Stimulated activated naive CD8-positive, alpha-beta T cell treated with anti-CD3 and anti-CD28 coated beads, Interleukin-15, Interleukin-2, amounts not matched to agents 100 ng/mL and 50 ng/mL, for 24 hours (primary cell): ENCODE data around the gene HTR2B.
"Not testable (repeated sequence)": the region's sequence is repeated elsewhere in the genome, so short reads cannot be mapped to it uniquely, and the experiment has no call there.

ENCODE experiments used
- H3K27ac Mint-ChIP-seq: one replicate; pipeline ENCODE4 v1.8.0; 2021; ENCODE audit warnings: mild to moderate bottlenecking, mixed read lengths
- H3K27me3 Mint-ChIP-seq: one replicate; pipeline ENCODE4 v1.8.0; 2021; ENCODE audit warnings: mixed read lengths
- H3K36me3 Mint-ChIP-seq: one replicate; pipeline ENCODE4 v1.8.0; 2021; ENCODE audit warnings: low read depth, mixed read lengths
- H3K4me1 Mint-ChIP-seq: one replicate; pipeline ENCODE4 v1.8.0; 2021; ENCODE audit warnings: low read depth, mixed read lengths
- H3K4me3 Mint-ChIP-seq: one replicate; pipeline ENCODE4 v1.8.0; 2021; ENCODE audit warnings: mild to moderate bottlenecking, mixed read lengths
- H3K9me3 Mint-ChIP-seq: one replicate; pipeline ENCODE4 v1.8.0; 2021; ENCODE audit warnings: mixed read lengths

Gene HTR2B

GRCh38 chr2:231118614-231118942 is 6.3 kb downstream of the HTR2B start:
- Mint-ChIP-seq H3K4me3 (no peak overlapping the region), H3K4me1 (peaks cover 5% of the 10 kb centered on the region), H3K27me3 (no peaks in the 10 kb centered on the region), H3K36me3 (peaks cover 31% of the 10 kb centered on the region), H3K27ac (no peak overlapping the region), H3K9me3 (no peaks in the 10 kb centered on the region)

GRCh38 chr2:231117922-231118613 is 6.8 kb downstream of the HTR2B start:
- H3K36me3 Mint-ChIP-seq = peaks cover 31% of the 10 kb centered on the region
- no peaks in the 10 kb centered on the region for H3K9me3 Mint-ChIP-seq
- no peaks in the 10 kb centered on the region for H3K27me3 Mint-ChIP-seq
- H3K27ac Mint-ChIP-seq = no peak overlapping the region
- H3K4me3 Mint-ChIP-seq = no peak overlapping the region
- H3K4me1 Mint-ChIP-seq = peaks cover under 1% of the 10 kb centered on the region

GRCh38 chr2:231117148-231117547 is 7.7 kb downstream of the HTR2B start:
- H3K4me1 Mint-ChIP-seq = no peaks in the 10 kb centered on the region
- H3K9me3 Mint-ChIP-seq = no peaks in the 10 kb centered on the region
- H3K36me3 Mint-ChIP-seq = peaks cover 37% of the 10 kb centered on the region
- no peaks in the 10 kb centered on the region for H3K27me3 Mint-ChIP-seq
- no peak overlapping the region for H3K4me3 Mint-ChIP-seq
- H3K27ac Mint-ChIP-seq = no peak overlapping the region

GRCh38 chr2:231115651-231116050 is 9.2 kb downstream of the HTR2B start:
- Mint-ChIP-seq H3K4me3 (no peak overlapping the region), H3K27me3 (no peaks in the 10 kb centered on the region), H3K9me3 (no peaks in the 10 kb centered on the region), H3K36me3 (peaks cover 52% of the 10 kb centered on the region), H3K27ac (no peak overlapping the region), H3K4me1 (no peaks in the 10 kb centered on the region)

GRCh38 chr2:231113489-231113888 is 11.4 kb downstream of the HTR2B start:
- Mint-ChIP-seq H3K4me1 (no peaks in the 10 kb centered on the region), H3K36me3 (peaks cover 63% of the 10 kb centered on the region), H3K27ac (no peak overlapping the region)

GRCh38 chr2:231111987-231112386 is 12.9 kb downstream of the HTR2B start:
- H3K4me3 Mint-ChIP-seq = no peak overlapping the region
- peaks cover 75% of the 10 kb centered on the region for H3K36me3 Mint-ChIP-seq
- no peaks in the 10 kb centered on the region for H3K9me3 Mint-ChIP-seq
- H3K27me3 Mint-ChIP-seq = no peaks in the 10 kb centered on the region
- no peak overlapping the region for H3K27ac Mint-ChIP-seq
- H3K4me1 Mint-ChIP-seq = no peaks in the 10 kb centered on the region

More at GRCh38 chr2:231113489-231113888, 11.4 kb downstream of the HTR2B start:
- Mint-ChIP-seq H3K4me3 (no peak overlapping the region), H3K9me3 (no peaks in the 10 kb centered on the region), H3K27me3 (no peaks in the 10 kb centered on the region)

GRCh38 chr2:231110551-231110950 is 14.3 kb downstream of the HTR2B start:
- Mint-ChIP-seq H3K4me3 (no peak overlapping the region), H3K27ac (no peak overlapping the region), H3K4me1 (no peaks in the 10 kb centered on the region), H3K9me3 (no peaks in the 10 kb centered on the region), H3K36me3 (peaks cover 81% of the 10 kb centered on the region), H3K27me3 (no peaks in the 10 kb centered on the region)

- Mint-ChIP-seq H3K4me3 (no peak overlapping the region), H3K9me3 (peaks cover 6% of the 10 kb centered on the region), H3K4me1 (peaks cover 16% of the 10 kb centered on the region), H3K36me3 (peaks cover 69% of the 10 kb centered on the region), H3K27ac (no peak overlapping the region), H3K27me3 (no peaks in the 10 kb centered on the region)
Observed at GRCh38 chr2:231104115-231104713, 20.6 kb downstream of the HTR2B start.

GRCh38 chr2:231102772-231103171 is 22.1 kb downstream of the HTR2B start:
- H3K27me3 Mint-ChIP-seq = no peaks in the 10 kb centered on the region
- no peak overlapping the region for H3K4me3 Mint-ChIP-seq
- peaks cover 18% of the 10 kb centered on the region for H3K9me3 Mint-ChIP-seq
- H3K36me3 Mint-ChIP-seq = peaks cover 70% of the 10 kb centered on the region
- H3K4me1 Mint-ChIP-seq = peaks cover 16% of the 10 kb centered on the region
- no peak overlapping the region for H3K27ac Mint-ChIP-seq

GRCh38 chr2:231100990-231101389 is 23.9 kb downstream of the HTR2B start:
- Mint-ChIP-seq H3K27ac (no peak overlapping the region), H3K4me1 (peaks cover 16% of the 10 kb centered on the region), H3K36me3 (peaks cover 74% of the 10 kb centered on the region), H3K9me3 (peaks cover 30% of the 10 kb centered on the region), H3K4me3 (no peak overlapping the region), H3K27me3 (no peaks in the 10 kb centered on the region)

GRCh38 chr2:231100321-231100720 is 24.5 kb downstream of the HTR2B start:
- not testable (repeated sequence) for H3K27me3 Mint-ChIP-seq, H3K4me3 Mint-ChIP-seq, H3K27ac Mint-ChIP-seq
- Mint-ChIP-seq H3K36me3 (peaks cover 74% of the 10 kb centered on the region), H3K9me3 (peaks cover 30% of the 10 kb centered on the region), H3K4me1 (peaks cover 16% of the 10 kb centered on the region)

GRCh38 chr2:231099918-231100317 is 24.9 kb downstream of the HTR2B start:
- Mint-ChIP-seq H3K36me3 (peaks cover 74% of the 10 kb centered on the region), H3K4me3 (no peak overlapping the region), H3K27me3 (no peaks in the 10 kb centered on the region), H3K27ac (no peak overlapping the region), H3K9me3 (peaks cover 30% of the 10 kb centered on the region), H3K4me1 (peaks cover 16% of the 10 kb centered on the region)

GRCh38 chr2:231094736-231095346 is 30.0 kb downstream of the HTR2B start:
- Mint-ChIP-seq H3K36me3 (peaks cover 99% of the 10 kb centered on the region), H3K27ac (no peak overlapping the region), H3K9me3 (peaks cover 25% of the 10 kb centered on the region), H3K4me3 (no peak overlapping the region), H3K27me3 (no peaks in the 10 kb centered on the region), H3K4me1 (no peaks in the 10 kb centered on the region)

GRCh38 chr2:231093933-231094332 is 30.9 kb downstream of the HTR2B start:
- Mint-ChIP-seq H3K9me3 (peaks cover 23% of the 10 kb centered on the region), H3K27me3 (no peaks in the 10 kb centered on the region), H3K27ac (no peak overlapping the region), H3K4me3 (no peak overlapping the region), H3K36me3 (peaks cover 98% of the 10 kb centered on the region), H3K4me1 (no peaks in the 10 kb centered on the region)

- Mint-ChIP-seq H3K4me3 (no peak overlapping the region), H3K4me1 (no peaks in the 10 kb centered on the region), H3K36me3 (peaks cover 89% of the 10 kb centered on the region)
Observed at GRCh38 chr2:231088754-231089153, 36.1 kb downstream of the HTR2B start.

More at GRCh38 chr2:231088754-231089153, 36.1 kb downstream of the HTR2B start:
- no peaks in the 10 kb centered on the region for H3K27me3 Mint-ChIP-seq
- H3K9me3 Mint-ChIP-seq = no peaks in the 10 kb centered on the region
- no peak overlapping the region for H3K27ac Mint-ChIP-seq
